Gastrocnemius medialis (tissue), 4 donors: ENCODE measurements around the gene HYAL1. TPM values are rescaled to one million over a fixed set of nuclear protein-coding genes. Genes with fewer than 3 reads are reported as not detected.

Experiments
- ATAC-seq, 2 donors: fragments of 150-250 bp; one replicate each; pipeline ENCODE4 v1.9.1; 2016
- DNase-seq, 2 donors: peaks; one replicate each; pipeline ENCODE4 v3.0.0-alpha.2; 2019
- H3K27ac ChIP-seq, 4 donors: fragments of 200-600 bp; sonication (generic); 1 replicate in 1 of 4; 2 replicates in 3 of 4; pipeline ENCODE4 v1.5.1; 2016 to 2018; ENCODE audit warnings: mild to moderate bottlenecking in 2 of 4, moderate library complexity in 1 of 4
- H3K27me3 ChIP-seq, 3 donors: fragments of 200-600 bp; sonication (generic) in 2 of 3; 1 replicate in 1 of 3; 2 replicates in 2 of 3; pipeline versions ENCODE4 v1.5.1 to v1.6.0; 2016 to 2019; ENCODE audit warnings: mild to moderate bottlenecking in 1 of 3, moderate library complexity in 1 of 3
- H3K36me3 ChIP-seq, 2 donors: fragments of 200-600 bp; sonication (generic) in 1 of 2; one replicate each; pipeline ENCODE4 v1.5.1; 2017 to 2018
- H3K4me1 ChIP-seq, 2 donors: fragments of 200-600 bp; sonication (generic) in 1 of 2; one replicate each; pipeline ENCODE4 v1.5.1; 2016 to 2017; ENCODE audit warnings: mild to moderate bottlenecking in 2 of 2
- H3K4me3 ChIP-seq, 4 donors: fragments of 200-600 bp; sonication (generic) in 3 of 4; 1 replicate in 1 of 4; 2 replicates in 3 of 4; pipeline ENCODE4 v1.5.1; 2016 to 2019; ENCODE audit warnings: mild to moderate bottlenecking in 2 of 4
- H3K9me3 ChIP-seq, 3 donors: fragments of 200-600 bp; sonication (generic) in 2 of 3; 1 replicate in 1 of 3; 2 replicates in 2 of 3; pipeline ENCODE4 v1.5.1; 2016 to 2019
- CTCF ChIP-seq, 5 experiments: fragments of 450-650 bp in 3 of 5; fragments of 200-600 bp in 2 of 5; sonication (generic) in 2 of 5; IDR thresholded peaks in 4 of 5; conservative IDR thresholded peaks in 1 of 5; 1 replicate in 4 of 5; 2 replicates in 1 of 5; pipeline ENCODE4 v1.5.1; 2016 to 2019; ENCODE audit warnings: antibody characterized with exemption in 5 of 5, mild to moderate bottlenecking in 3 of 5, moderate library complexity in 3 of 5
- POLR2A ChIP-seq, 2 donors: fragments of 450-650 bp; IDR thresholded peaks; one replicate each; pipeline ENCODE4 v1.6.1; 2017; ENCODE audit warnings: antibody characterized with exemption in 2 of 2, mild to moderate bottlenecking in 2 of 2, moderate library complexity in 2 of 2
- in situ Hi-C, 4 donors: fragments of 200-750 bp; cut with MboI; loops; one replicate each; pipeline versions ENCODE4 v1.15.0 to v1.8.0; 2017; ENCODE audit warnings: low sequenced_read_pairs in 4 of 4
- intact Hi-C: fragments of 100-400 bp; cut with DNase I; formaldehyde crosslinking; loops from one replicate; pipeline ENCODE4 v1.15.1; 2023; ENCODE audit warnings: low total_unique reads
- total RNA-seq, 4 donors: library from RNA; depleted of rRNA; stranded (reverse); fragments of >200 nt; gene quantifications; one replicate each; pipeline versions ENCODE4 v1.1.0 to v1.2.3, GENCODE V29; 2016

The HYAL1 gene
- total RNA-seq, 4 donors from 2014 or later, result 3.6 to 14.6 (median 9.1) TPM

DNA sequence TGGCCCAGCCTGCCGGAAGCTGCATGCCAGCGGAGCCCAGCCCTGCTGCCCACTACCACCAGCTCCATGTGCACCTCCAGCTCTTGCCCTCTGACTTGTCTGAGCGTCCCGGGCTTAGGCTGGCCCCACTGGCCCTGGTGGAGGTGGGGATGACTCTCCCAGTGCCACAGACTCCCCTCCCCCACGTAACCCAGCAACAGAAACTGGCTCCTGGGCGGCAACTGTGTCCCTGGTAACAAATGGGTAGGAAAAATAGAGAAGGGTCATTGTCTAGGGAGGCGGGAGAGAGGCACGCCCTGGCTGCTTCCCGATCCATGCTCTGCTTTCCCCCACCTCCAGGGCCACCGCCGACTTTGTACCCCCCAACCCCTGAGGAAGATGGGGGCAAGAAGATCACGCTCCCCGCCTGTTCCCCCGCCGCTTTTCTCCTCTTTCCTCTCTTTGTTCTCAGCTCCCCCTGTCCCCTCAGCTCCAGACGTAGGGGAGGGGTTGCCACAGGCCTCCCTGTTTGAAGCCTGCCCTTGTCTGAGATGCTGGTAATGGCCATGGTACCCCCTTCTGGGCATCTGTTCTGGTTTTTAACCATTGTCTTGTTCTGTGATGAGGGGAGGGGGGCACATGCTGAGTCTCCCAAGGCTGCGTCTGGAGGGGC is 45.2 kb downstream of the HYAL1 start:
- H3K27ac ChIP-seq, result peak overlapping the region; percentile 96 to 99 (median 98)
- no peaks in the 10 kb centered on the region for H3K27me3 ChIP-seq
- TF ChIP-seq POLR2A (IDR thresholded peaks at IDR 0.05) (no peak), CTCF (IDR thresholded peaks at IDR 0.05 in 4 of 5, conservative IDR thresholded peaks at IDR 0.05 in 1 of 5) (no peak)
- H3K4me3 ChIP-seq, result no peak overlapping the region
- DNase-seq (no peak), ATAC-seq (no peak)
- intact Hi-C loops (no loop called here), in situ Hi-C loops (no loop called here)
- no peaks in the 10 kb centered on the region for H3K9me3 ChIP-seq
- peaks cover 0 to 31% of the 10 kb centered on the region in 2 donors for H3K36me3 ChIP-seq
- peaks cover 30 to 49% of the 10 kb centered on the region in 2 donors for H3K4me1 ChIP-seq

DNA sequence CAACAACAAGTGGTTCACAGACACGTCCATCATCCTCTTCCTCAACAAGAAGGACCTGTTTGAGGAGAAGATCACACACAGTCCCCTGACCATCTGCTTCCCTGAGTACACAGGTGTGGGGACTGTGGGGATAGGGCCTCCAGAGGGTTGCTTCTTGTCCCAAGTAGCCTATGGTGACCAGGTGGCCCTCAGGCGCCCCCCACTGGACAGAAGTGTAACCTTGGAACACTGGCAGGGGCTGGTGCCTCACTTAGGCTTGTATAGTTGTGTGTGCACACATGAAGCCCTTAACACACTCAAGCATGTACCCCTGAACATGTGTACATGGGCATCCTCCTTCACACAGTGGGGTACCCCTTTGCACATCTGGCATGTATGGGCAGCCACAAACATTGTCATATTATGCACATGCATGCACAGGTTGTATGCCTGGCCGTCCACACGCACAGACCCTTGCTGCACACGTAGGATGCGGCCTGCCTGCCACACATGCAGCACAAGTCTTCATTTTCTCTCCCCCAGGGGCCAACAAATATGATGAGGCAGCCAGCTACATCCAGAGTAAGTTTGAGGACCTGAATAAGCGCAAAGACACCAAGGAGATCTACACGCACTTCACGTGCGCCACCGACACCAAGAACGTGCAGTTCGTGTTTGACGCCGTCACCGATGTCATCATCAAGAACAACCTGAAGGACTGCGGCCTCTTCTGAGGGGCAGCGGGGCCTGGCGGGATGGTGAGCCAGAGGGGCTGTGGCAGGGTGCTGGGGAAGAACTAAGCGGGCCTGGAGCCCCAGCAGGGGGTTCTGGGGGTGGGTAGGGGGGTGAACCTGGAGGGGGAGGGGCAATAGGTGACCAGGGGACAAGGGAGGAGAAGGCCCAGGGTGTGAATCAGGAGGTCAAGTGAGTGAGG is 46.1 kb downstream of the HYAL1 start:
- no peaks in the 10 kb centered on the region for H3K27me3 ChIP-seq
- ATAC-seq (no peak), DNase-seq (no peak)
- H3K27ac ChIP-seq, result peak overlapping the region in 3 of 4 donors; percentile 96 to 98 (median 98)
- peaks cover 30 to 49% of the 10 kb centered on the region in 2 donors for H3K4me1 ChIP-seq
- peaks cover 0 to 39% of the 10 kb centered on the region in 2 donors for H3K36me3 ChIP-seq
- TF ChIP-seq CTCF (IDR thresholded peaks at IDR 0.05 in 4 of 5, conservative IDR thresholded peaks at IDR 0.05 in 1 of 5) (peak in 4 of 5 experiments; percentile 27 to 55 (median 39)), POLR2A (IDR thresholded peaks at IDR 0.05) (no peak)
- no peaks in the 10 kb centered on the region for H3K9me3 ChIP-seq
- H3K4me3 ChIP-seq, result no peak overlapping the region
- intact Hi-C loops, result no loop called here
- in situ Hi-C loops, result no loop called here

DNA sequence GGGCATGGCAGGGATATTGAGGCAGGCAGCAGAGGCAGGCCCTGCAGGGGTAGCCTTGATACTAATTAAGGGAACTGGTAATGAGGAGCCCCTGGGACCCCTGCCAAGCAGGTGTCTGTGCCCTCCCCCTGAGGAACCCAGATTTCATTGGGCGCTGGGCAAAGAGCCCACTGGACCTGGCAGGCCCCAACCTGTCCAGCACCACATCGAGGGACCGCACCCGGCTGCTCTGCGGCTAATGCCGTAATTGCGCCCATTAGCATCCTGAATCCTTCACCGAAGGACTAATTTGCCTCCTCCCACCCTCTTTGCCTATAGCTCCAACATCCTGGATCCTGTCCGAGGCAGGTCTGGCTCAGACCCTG is 48.1 kb downstream of the HYAL1 start:
- no peaks in the 10 kb centered on the region for H3K9me3 ChIP-seq
- DNase-seq (no peak), ATAC-seq (no peak)
- in situ Hi-C loops, result no loop called here
- peaks cover 24 to 52% of the 10 kb centered on the region in 2 donors for H3K4me1 ChIP-seq
- peaks cover 0 to 39% of the 10 kb centered on the region in 2 donors for H3K36me3 ChIP-seq
- H3K4me3 ChIP-seq, result no peak overlapping the region
- intact Hi-C loops, result no loop called here
- H3K27me3 ChIP-seq, result no peaks in the 10 kb centered on the region
- H3K27ac ChIP-seq, result peak overlapping the region; percentile 78 to 96 (median 87)
- no peak for TF ChIP-seq POLR2A (IDR thresholded peaks at IDR 0.05)
- TF ChIP-seq CTCF (IDR thresholded peaks at IDR 0.05 in 4 of 5, conservative IDR thresholded peaks at IDR 0.05 in 1 of 5), result no peak

GRCh38 chr3:50254577-50255250 is 48.7 kb downstream of the HYAL1 start:
- Histone ChIP-seq H3K36me3 (peaks cover 0 to 39% of the 10 kb centered on the region in 2 donors), H3K27ac (peak overlapping the region; percentile 78 to 96 (median 87)), H3K27me3 (no peaks in the 10 kb centered on the region), H3K9me3 (no peaks in the 10 kb centered on the region), H3K4me3 (no peak overlapping the region), H3K4me1 (peaks cover 28 to 55% of the 10 kb centered on the region in 2 donors)
- in situ Hi-C loops, result no loop called here
- no peak for TF ChIP-seq CTCF (IDR thresholded peaks at IDR 0.05 in 4 of 5, conservative IDR thresholded peaks at IDR 0.05 in 1 of 5)
- peak; percentile 35 to 65 for TF ChIP-seq POLR2A (IDR thresholded peaks at IDR 0.05)
- ATAC-seq (peak; percentile 45 to 59), DNase-seq (peak; percentile 41 to 57)
- intact Hi-C loops, result no loop called here
